HG03521 (cell line): ENCODE measurements around the gene PLA2G12B.
"Not testable (repeated sequence)": the region's sequence is repeated elsewhere in the genome, so short reads cannot be mapped to it uniquely, and the experiment has no call there.

Source experiments
- ATAC-seq: cut with Tn5 transposase; IDR thresholded peaks from one replicate; pipeline ENCODE4 v1.9.1; 2021; ENCODE audit warnings: mild to moderate bottlenecking, moderate library complexity; ENCODE audit not compliant: unreplicated experiment

Gene PLA2G12B

GRCh38 chr10:72954596-72955554, at the start of gene PLA2G12B:
Gene PLA2G12B, minus strand, starts transcription at chr10:72954806. Its CDS starts 121 bp downstream, at chr10:72954685.
- ATAC-seq, result no peak

GRCh38 chr10:73003822-73004221, 49.2 kb upstream of the PLA2G12B start:
- ATAC-seq, result no peak

GRCh38 chr10:73000973-73001372, 46.4 kb upstream of the PLA2G12B start:
- no peak for ATAC-seq

- ATAC-seq, result no peak
Measured at GRCh38 chr10:72997099-72997498, 42.5 kb upstream of the PLA2G12B start.

- ATAC-seq, result not testable (repeated sequence)
Measured at GRCh38 chr10:72995459-72995858, 40.9 kb upstream of the PLA2G12B start.

- not testable (repeated sequence) for ATAC-seq
Measured at GRCh38 chr10:72989771-72990170, 35.2 kb upstream of the PLA2G12B start.

GRCh38 chr10:72984618-72985017, 30.0 kb upstream of the PLA2G12B start:
- ATAC-seq, result not testable (repeated sequence)

GRCh38 chr10:72981882-72982529, 27.4 kb upstream of the PLA2G12B start:
- ATAC-seq, result no peak

GRCh38 chr10:72981028-72981881, 26.6 kb upstream of the PLA2G12B start:
- no peak for ATAC-seq

GRCh38 chr10:72980348-72980747, 25.7 kb upstream of the PLA2G12B start:
- ATAC-seq, result no peak

- ATAC-seq, result no peak
Measured at GRCh38 chr10:72979709-72980108, 25.1 kb upstream of the PLA2G12B start.

GRCh38 chr10:72976886-72977285, 22.3 kb upstream of the PLA2G12B start:
- no peak for ATAC-seq

- no peak for ATAC-seq
Measured at GRCh38 chr10:72956001-72956400, 1.4 kb upstream of the PLA2G12B start.

GRCh38 chr10:72954230-72954595, 393 bp downstream of the PLA2G12B start:
- ATAC-seq, result no peak

GRCh38 chr10:72953687-72954086, 919 bp downstream of the PLA2G12B start:
- ATAC-seq, result no peak

GRCh38 chr10:72952642-72953158, 1.9 kb downstream of the PLA2G12B start:
- no peak for ATAC-seq

- no peak for ATAC-seq
Measured at GRCh38 chr10:72952189-72952588, 2.4 kb downstream of the PLA2G12B start.

GRCh38 chr10:72951760-72952159, 2.8 kb downstream of the PLA2G12B start:
- no peak for ATAC-seq

GRCh38 chr10:72948762-72949161, 5.8 kb downstream of the PLA2G12B start:
- ATAC-seq, result no peak

GRCh38 chr10:72946963-72947362, 7.6 kb downstream of the PLA2G12B start:
- no peak for ATAC-seq
